NOMO-1 (cell line): Measurements from ENCODE around the gene TMEM178B.

Experiments used
- DNase-seq, 2 experiments: peaks; one replicate each; lab custom pipeline; 2025; ENCODE audit not compliant: unreplicated experiment in 2 of 2; lab: John Stamatoyannopoulos, UW

TMEM178B gene

DNA sequence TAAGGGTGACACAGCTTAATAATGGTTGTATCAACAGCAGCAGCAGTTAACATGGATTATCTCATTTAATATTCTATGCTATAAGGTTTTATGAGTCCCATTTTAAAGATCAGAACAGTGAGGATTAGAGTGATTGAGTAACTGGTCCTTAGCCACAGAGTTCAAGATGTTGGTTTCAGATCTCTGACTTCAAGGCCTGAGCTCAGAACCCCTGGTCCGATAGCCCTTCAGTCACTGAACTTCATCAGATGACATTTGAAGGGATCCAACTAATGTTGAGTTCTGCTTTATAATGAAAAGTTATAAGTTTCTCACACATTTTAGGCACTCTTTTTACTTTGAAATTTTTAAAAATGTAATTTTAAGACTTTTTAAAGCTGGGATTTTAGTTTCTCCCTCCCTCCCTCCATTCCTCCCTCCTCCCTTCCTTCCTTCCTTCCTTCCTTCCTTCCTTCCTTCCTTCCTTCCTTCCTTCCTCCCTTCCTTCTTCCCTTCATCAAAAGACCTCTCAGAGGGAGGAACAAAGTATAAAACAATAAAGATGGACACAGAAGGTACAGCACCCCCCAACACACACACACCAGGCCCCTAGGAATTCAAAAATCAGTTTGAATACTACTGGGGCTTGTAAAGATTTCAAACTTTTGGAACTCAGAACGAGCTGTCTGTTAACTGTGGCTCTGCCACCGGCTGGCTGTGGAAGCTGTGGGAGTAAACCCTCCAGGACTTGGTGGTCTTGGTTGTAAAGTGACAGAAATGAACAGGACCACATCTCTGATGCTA lies 270.5 kb downstream of the TMEM178B start:
- no peak for DNase-seq

DNA sequence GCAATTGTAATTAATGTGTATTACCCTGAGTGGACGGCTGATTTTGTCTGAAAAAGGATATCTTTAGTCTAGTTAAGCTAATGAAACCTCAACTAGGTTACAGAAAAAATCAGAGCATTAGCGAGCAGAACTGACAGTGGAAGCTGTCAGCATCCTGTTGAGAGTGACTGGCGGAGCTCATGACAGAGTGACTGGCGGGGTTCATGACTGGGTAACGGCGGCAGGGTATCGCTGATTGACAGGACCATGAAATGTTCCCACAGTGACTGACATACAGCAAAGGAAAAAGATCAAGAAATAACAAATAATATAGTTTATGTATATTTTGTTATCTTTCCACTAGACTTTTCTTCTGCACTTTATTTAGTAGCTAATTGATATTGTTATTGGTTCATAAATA lies 274.9 kb downstream of the TMEM178B start:
- no peak for DNase-seq

DNA sequence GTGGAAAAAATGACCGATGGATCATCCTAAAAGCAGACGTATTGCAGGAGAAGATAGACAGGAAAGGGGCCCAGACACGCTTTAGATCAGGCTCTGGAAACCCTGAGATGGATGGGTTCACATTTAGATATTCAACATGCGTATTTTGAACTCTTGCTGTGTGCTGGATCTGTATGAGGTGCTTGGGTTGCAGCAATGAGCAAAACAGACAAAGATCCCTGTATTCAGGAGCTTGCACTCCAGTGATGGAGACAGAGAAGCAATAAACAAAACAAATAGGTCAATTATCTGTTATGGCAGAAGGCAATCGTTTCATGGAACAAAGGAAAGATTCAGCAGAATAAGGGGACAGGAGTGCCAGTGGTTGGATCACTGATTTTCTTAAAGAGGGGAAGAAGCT lies 275.5 kb downstream of the TMEM178B start:
- DNase-seq = no peak

DNA sequence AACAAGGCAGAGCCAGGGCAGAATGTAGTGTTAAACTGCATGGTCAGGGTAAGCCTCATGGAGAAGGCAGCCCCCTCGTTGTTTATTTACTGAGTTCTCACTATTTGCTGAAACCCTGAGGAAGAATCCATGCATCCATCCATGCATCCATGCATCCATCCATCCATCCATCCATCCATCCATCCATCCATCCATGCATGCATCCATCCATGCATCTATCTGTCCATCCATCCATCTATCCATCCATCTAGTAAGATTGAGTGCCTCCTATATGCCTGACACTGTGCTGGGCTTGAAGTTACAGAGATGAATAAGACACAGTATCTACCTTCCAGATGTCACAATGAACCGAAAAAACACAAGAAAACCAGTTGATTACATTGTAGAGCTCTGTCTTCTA lies 275.9 kb downstream of the TMEM178B start:
- DNase-seq = no peak

DNA sequence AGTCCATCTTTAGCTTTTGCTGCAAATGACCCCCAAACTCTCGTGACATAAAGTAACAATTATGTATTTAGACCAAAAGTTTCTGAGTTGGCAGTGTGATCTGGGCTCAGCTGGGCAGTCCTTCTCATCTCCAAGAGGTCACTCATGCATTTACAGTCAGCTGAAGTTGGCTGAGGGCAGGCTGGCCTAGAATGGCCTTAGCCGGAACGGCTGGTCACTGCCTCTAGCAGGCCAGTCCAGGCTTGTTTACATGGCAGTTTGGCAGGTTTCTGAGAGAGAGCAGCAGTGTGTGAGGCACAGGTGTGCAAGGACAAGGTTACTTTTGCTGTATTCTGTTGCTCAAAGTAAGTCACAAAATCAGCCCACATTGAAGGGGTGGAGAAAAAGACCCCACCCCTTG lies 277.3 kb downstream of the TMEM178B start:
- no peak for DNase-seq

DNA sequence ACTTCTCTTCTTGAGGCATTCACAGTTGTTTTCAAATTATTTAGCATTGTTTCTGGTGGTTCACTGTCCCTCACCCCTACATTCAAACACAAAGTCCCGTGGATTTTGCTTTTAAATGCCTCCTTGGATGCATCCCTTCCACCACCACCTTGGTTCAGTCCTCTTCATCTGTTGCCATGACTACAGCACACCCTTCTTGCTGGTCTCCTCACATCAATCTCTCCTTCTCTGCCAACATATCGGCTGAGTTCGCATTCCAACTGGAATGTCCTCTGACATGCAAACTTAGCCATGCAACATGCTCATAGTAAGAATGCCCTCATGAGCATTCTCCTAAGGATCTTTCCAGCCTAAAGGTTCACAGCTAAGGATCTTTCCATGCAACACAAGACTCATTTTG lies 279.1 kb downstream of the TMEM178B start:
- DNase-seq = no peak

DNA sequence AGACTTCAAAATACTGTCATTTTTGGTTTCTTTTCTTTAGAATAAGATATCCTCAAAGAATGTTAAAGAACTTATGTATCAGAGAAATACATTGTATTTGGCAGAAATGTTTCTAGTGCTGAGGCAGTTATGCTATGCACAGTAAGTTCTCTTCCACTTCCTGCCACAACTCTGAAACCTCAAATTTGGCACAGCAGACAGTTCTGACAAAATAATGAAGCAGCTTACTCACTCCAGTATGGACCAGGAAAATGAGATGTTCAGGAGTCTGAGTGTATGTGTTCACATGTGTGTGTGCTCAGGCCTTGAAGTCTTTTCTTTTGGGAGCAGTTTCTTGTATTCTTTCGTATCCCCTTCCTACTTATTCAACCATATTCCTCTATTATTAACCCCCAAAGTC lies 280.4 kb downstream of the TMEM178B start:
- DNase-seq = no peak

DNA sequence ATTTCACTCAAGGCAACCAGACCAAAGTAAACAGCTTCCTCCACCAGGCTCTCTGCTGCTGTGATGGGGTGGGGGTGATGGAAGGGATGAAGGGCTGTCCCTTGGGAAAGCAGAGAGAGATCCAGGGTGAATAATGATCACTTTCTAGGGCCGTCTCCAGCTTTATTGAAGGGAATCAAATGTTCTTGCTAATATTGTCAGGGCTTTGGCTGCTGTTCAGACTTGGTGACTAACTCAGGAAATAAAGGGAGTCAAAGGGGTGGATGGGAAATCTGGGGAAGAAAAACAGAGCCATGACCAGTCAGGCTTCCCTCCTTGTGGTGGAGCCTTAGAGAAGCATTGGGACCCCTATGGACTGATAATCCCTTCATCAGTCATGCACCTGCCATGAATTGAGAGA lies 281.2 kb downstream of the TMEM178B start:
- no peak for DNase-seq

DNA sequence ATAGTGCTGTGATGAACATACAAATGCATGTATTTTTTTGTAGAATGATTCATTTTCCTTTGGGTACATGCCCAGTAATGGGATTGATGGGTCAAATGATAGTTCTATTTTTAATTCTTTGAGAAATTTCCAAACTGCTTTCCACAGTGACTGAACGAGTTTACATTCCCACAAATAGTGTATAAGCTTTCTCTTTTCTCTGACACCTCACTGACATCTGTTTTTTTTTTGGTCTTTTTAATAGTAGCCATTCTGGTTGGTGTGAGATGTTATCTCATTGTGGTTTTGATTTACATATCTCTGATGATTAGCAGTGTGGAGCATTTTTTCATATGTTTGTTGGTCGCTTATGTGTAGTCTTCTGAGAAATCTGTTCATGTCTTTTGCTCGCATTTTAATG lies 282.3 kb downstream of the TMEM178B start:
- no peak for DNase-seq

DNA sequence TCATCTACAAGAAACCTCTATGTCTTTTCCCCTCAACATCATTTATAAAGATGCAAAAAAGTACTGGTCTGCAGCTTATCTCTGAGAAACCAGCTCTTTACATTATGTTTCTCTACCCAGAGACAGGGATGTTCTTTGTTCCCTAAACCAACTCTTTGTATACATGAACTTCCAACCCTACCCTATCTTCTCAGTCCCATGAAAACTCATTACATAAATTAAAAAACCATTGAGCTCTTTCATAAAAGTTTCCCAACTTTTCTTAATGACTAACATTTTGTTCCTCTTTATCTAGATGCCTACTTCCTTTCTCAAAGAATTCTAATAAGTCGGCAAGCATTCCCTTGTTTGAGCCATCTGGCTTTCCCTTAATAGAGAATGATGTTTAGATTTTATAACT lies 284.5 kb downstream of the TMEM178B start:
- no peak for DNase-seq

DNA sequence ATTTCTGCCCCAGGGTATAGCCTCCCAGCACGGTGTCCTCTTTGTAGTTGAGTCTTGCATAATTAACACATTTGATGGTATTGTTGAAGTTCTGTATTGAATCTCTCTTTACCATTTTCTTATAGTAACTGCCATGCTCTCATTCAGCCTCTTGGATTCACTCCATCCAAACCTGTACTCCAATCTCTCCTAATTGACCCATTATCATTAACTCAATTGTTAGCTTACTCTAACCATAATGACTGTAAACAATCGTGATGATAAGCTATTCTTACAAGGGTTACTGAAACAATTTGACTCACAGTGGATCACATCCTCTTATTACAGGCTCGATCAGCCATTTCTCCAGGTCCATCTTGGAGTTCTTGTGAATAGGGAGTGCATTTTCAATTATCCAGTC lies 285.4 kb downstream of the TMEM178B start:
- no peak for DNase-seq

DNA sequence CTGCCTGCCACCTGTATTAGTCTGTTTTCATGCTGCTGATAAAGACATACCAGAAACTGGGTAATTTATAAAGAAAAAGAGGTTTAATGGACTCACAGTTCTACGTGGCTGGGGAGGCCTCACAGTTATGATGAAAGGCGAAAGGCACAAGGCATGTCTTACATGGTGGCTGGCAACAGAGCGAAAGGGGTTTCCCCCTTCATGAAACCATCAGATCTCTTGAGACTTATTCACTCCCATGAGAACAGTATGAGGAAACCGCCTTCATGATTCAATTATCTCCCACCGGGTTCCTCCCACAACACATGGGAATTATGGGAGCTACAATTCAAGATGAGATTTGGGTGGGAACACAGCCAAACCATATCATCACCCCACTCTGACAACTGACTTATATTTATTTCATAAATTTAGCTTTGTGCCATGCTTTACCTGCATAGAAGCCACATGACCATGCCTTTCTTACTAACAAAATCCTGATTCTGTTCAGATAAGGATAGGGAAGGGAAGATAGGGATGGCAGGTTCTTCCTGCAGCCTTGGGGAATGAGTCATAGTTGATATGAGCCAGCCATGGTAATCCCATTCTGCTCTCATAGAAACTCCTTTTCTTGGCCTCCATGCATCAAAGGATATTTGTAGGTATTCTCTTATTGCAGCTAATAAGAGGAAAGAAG lies 286.0 kb downstream of the TMEM178B start:
- DNase-seq = no peak

DNA sequence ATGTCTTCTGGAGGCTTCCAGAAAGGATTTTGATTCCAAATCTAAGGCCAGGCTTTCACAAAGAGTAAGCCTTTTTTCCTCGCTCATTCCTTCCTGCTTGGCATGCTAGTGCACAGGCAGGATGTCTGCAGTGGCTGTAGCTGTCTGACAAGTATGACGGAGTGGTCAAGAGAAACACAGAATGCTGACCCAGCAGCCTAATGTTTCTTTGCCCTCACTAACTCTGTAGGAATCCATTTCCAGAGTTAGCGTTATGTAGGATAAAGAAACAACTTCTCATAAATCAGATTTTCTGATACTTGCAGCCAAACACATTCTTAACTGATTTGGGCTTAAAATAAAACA lies 286.5 kb downstream of the TMEM178B start:
- DNase-seq = no peak

DNA sequence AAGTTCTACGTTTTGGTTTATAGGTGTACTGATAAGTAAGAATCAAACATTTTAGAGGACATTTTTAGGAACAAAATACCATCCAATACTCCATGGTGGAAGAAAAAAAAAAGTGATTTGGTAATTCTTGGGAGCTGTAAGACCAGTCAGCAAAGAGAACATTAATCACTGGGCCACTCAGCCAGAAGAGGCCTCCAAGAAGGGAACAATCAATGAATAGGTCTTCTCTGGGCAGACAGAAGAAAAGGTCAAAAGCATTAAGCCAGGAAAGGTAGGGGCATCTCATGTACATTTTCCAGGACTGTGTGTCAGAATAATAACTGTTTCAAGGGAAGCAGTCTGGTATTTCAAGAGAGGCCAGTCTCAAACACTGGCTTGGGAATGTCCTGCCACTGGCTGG lies 286.9 kb downstream of the TMEM178B start:
- no peak for DNase-seq

DNA sequence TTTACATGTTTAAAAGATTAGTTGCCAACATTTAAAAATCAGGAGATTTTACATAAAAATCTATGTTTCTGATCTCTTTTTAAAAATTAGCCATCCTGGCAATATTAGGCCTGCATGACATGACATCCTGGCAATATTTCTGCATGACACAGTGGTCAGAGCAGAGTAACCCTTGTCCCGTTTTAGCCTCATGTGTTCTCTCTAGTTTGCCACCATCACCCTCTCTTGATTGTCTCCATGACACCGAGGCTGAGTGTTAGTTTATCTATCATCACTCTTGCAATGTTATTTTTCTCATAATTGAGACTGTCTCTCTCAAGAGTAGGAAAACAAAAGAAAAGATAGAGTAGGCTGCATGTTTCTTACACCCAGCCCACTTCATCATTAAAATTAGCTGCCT lies 287.6 kb downstream of the TMEM178B start:
- no peak for DNase-seq

DNA sequence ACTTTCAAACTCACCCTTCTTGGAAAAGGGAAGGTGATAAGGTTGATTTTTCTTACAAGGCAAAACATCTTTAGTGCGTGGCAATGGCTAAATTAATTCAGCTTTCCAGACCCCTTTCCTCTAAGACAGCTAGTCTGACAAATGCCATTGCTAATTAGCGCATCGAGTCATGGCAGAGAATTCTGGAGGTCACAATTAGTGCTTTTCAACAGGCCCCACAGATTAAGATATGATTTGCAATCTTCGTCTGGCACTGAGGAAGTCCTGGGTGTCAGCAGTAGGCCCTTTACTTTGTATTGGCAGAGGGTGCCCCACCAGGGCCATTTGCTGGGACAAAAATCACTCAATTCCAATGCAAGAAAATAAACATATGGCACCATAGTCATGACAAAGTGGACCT lies 288.1 kb downstream of the TMEM178B start:
- no peak for DNase-seq

DNA sequence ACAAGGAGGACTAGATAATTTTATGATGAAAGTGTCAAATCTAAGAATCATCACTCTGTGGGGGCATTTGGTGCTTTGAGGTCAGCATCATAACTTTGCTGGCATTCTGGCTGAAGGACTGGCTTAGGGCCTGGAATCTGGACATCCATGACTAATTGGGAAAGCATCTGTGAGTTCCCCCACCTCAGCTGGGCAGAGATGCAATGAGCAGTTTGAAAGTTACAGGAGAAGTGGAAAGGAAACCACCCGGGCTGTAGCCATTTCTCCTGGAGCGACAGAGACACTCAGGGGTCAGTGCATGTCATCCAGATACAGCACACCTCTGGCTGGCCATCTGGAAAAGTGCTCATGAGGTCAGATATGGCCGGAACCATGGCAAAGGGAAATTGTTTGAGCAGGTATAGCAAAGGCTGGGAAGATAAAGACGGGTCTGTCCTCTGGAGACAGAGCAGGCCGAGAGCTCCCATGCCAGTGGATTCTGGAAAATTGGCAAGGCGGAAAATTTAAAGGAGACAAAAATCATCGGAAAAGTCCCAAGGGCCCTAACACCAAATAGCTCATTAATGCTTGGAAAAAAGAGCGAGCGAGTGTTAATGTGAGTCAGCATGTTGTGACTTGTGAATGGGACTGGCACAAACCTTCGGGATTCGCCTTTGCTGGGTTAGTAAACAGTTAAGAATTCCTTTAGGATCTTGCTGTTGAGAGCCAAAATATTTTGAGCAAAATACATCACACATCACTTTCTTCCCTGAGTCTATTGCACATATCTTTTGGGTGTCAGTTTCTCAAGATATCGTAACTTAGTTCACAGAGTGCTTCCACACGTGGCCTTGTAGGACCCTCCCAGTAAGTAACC lies 288.9 kb downstream of the TMEM178B start:
- no peak for DNase-seq

DNA sequence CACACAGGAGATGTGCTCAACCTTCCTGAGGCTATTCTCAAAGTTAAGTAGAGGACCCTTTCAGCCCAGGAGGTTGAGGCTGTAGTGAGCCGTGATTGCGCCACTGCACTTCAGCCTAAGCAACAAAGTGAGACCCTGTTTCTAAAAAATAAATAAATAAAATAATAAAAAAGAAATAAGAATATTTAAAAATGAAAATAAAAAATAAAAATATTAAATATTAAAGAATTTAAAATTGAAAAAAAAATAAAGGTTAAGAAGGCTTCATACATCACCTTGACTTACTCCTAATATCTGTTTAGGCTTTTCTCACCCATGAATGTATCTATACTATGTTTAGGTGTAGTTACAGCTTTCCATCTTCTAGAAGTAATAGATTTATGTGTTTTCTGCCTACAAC lies 289.9 kb downstream of the TMEM178B start:
- no peak for DNase-seq

DNA sequence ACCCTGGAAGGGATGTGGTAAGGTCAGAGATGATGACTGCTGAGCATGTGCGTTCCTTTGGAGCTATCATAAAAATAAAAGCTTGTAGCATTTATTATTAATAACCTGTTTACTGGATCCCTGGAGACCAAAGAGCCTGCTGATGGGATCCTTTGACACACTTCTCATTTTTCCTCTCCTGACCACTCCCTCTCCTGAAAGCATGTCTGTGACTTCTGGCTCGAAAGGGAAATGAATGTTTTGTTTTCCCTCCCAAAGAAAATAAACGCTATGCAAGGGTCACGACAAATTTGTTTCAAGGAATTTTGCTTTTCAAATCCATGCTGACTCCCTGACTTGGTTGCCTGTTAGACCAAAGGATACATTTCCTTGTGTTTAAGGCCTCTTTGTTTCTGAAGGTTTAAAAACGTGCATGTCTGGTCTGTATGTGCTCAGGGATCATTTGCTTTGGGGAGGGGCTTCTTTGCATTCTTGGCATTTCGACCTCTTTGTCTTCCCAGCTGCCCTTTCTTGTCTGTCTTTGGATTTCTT lies 292.3 kb downstream of the TMEM178B start:
- DNase-seq = no peak

DNA sequence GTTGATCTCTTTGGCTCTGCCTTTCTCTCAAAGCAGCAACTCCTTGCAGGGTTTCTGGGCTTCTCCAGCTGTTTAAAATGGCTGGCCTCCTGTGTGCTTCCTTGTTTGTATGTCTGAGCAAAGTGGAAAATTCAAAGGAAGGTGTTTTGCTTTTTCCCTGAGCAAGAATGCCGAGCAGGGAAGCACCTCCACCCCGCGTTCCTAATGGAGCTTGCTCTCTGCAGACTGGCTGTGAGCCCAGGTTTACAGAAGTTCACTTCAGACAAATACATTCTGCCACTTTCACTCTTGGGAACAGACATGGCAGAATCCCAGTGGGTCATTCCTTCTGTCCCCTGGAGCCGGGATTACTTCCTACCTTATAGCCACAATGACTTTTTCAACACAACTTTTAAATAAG lies 295.6 kb downstream of the TMEM178B start:
- no peak for DNase-seq

DNA sequence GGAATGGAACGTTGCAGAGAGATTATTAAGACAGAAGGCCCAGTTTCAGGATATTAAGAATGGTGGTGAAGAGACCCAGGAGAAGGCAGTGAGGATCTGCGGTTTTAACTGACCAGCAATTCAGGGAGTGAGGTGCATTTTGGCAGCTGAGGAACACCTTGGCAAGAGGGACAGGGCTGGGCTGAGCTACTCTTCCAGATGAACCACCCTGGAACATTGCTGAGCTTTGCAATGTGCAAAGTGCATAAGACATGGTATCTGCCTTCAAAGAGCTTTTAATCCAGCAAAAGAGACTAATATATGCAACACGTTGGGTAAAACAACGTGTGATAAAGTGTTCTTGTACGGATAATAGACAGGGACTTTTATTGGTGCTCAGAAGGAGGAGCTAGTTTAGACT lies 296.3 kb downstream of the TMEM178B start:
- no peak for DNase-seq

DNA sequence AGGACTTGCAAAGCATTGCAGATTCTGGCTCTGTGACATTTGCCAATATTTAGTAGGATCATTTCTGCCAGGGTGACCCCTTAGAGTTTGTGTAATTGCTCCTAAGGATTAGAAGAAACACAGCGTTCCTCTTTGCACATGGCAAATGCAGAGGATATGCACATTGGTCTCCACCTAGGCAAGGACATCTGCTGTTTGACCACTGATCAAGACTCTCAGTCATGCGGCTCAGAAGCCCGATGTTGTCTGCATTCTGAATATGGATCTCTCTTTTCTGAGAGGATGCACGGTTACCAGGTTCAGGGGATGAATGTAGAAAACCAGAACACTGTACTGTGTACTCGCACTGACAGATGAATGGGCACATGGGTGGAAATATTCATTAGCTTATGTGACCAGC lies 296.8 kb downstream of the TMEM178B start:
- DNase-seq = no peak
